Stomach (tissue), 9 donors: ENCODE data around the gene TMEM200B. TPM values are rescaled to one million over a fixed set of nuclear protein-coding genes. Genes with fewer than 3 reads are reported as not detected.

Experiments
- DNase-seq, 2 donors: peaks; one replicate each; pipeline versions ENCODE4 v3.0.0 to v3.0.0-alpha.2; 2013 to 2019
- H3K27ac ChIP-seq, 5 donors: fragments of 200-600 bp in 4 of 5; sonication (generic) in 4 of 5; one replicate each; pipeline ENCODE4 v1.5.1; 2013 to 2019; ENCODE audit warnings: mild to moderate bottlenecking in 1 of 5, moderate library complexity in 1 of 5
- H3K27me3 ChIP-seq, 3 donors: fragments of 200-600 bp; sonication (generic); one replicate each; pipeline ENCODE4 v1.5.1; 2017 to 2019; ENCODE audit warnings: mixed run types in 1 of 3
- H3K36me3 ChIP-seq, 4 donors: fragments of 200-600 bp; sonication (generic); 1 replicate in 3 of 4; 2 replicates in 1 of 4; pipeline ENCODE4 v1.5.1; 2016 to 2019
- H3K4me1 ChIP-seq, 4 donors: fragments of 200-600 bp; sonication (generic); one replicate each; pipeline ENCODE4 v1.5.1; 2016 to 2019
- H3K4me3 ChIP-seq, 4 donors: fragments of 200-600 bp; sonication (generic) in 3 of 4; one replicate each; pipeline ENCODE4 v1.5.1; 2016 to 2019; ENCODE audit warnings: mild to moderate bottlenecking in 1 of 4
- H3K9me3 ChIP-seq, 4 donors: fragments of 200-600 bp; sonication (generic); one replicate each; pipeline ENCODE4 v1.5.1; 2016 to 2019
- EP300 ChIP-seq: sonication (generic); formaldehyde crosslinking; IDR thresholded peaks from one replicate; pipeline ENCODE4 v1.6.1; 2017; ENCODE audit warnings: antibody characterized with exemption
- POLR2A ChIP-seq, 4 donors: fragments of 450-650 bp; IDR thresholded peaks; one replicate each; pipeline ENCODE4 v1.6.1; 2016; ENCODE audit warnings: antibody characterized with exemption in 4 of 4, control low read depth in 2 of 4, mild to moderate bottlenecking in 1 of 4, moderate library complexity in 1 of 4
- POLR2AphosphoS5 ChIP-seq, 3 donors: sonication (generic); formaldehyde crosslinking; IDR thresholded peaks; one replicate each; pipeline ENCODE4 v1.6.1; 2016; ENCODE audit warnings: antibody characterized with exemption in 3 of 3
- WGBS, 5 donors: extraction: QIAGEN DNeasy Blood & Tissue Kit in 3 of 5; methylation state at CpG; one replicate each; pipeline versions ENCODE4 v1.1.5 to v1.1.7; 2013 to 2018; 5-methylcytosine and 5-hydroxymethylcytosine counted together
- intact Hi-C: fragments of 100-400 bp; cut with DNase I; formaldehyde crosslinking; loops from one replicate; pipeline ENCODE4 v1.15.1; 2023; ENCODE audit warnings: low total_unique reads
- polyA plus RNA-seq, 3 donors: library from polyadenylated mRNA; stranded (reverse); fragments of 200-250 nt; gene quantifications; one replicate each; pipeline ENCODE4 v1.2.3, GENCODE V29; 2013
- total RNA-seq, 5 donors: library from RNA; depleted of rRNA; stranded (reverse); fragments of >200 nt; gene quantifications; one replicate each; pipeline versions ENCODE4 v1.1.0 to v1.2.3, GENCODE V29; 2014 to 2016
- TF ChIP-seq, protein P1 (sequence below), 7 experiments: fragments of 450-650 bp in 4 of 7; fragments of 200-600 bp in 3 of 7; sonication (generic) in 3 of 7; IDR thresholded peaks; one replicate each; pipeline ENCODE4 v1.5.1; 2016 to 2019; ENCODE audit warnings: antibody characterized with exemption in 7 of 7, control low read depth in 2 of 7, mild to moderate bottlenecking in 1 of 7
- donor health status: healthy with polysubstance abuse.
- donor health status: Bipolar disorder and iron deficiency.
- donor health status: healthy.

TMEM200B gene
- total and polyA plus RNA-seq, 8 donors: 0.45 to 8.3 (median 2.8) TPM; not detected in 3

DNA sequence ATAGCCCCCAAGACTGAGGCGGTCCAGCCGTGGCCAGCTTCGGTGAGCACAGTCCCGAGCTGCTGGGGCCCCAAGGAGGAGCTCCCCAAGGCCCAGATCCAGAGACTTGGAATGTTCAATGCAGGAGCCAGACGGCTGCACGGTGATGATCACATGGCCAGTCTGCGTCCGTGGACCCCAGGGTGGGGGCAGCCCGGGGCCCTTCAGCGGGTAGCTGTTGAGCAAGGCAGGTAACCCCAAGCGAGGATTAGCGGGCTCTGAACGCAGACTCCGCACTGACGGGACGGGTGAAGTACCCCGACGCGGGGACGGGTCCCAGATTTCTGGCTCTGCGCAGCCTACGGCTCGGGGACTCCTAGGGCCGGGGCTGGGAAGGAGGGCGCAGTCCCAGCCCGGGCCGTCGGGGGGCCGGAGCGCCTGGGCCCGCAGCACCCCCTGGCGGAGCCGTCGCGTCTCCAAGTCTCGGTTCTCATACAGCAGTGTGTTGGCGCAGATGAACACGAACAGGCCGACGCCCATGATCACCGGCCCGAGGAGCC lies 2.7 kb downstream of the TMEM200B start:
- peaks cover 36 to 68% (median 47%) of the 10 kb centered on the region in 4 donors for H3K4me1 ChIP-seq

DNA sequence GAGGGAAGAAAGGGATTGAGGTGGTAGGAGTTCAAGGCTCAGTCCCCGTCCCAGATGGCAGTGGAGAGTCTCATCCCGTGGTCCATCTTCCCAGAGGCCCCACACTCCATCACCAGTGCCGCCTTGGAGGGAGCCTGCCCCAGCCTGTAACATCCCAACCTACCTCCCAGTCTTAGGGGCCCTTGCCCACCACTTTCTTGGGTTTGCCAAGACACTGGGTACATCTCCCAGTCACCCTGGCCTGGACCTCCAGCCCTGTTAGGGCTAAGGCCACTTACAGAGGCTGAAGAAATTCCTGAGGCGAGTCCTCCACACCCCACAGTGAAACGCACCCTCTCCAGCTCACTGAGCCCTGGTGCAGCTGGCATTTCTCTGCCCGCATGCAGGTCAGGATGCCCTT lies 3.3 kb downstream of the TMEM200B start:
- peaks cover 0 to 35% (median 31%) of the 10 kb centered on the region in 4 donors for H3K36me3 ChIP-seq
- peaks cover 36 to 64% (median 47%) of the 10 kb centered on the region in 4 donors for H3K4me1 ChIP-seq
- no peaks in the 10 kb centered on the region for H3K9me3 ChIP-seq
- DNase-seq: no peak
- no peak overlapping the region for H3K4me3 ChIP-seq
- peak overlapping the region in 3 of 5 donors; percentile 88 to 93 (median 91) for H3K27ac ChIP-seq
- peaks cover 0 to 49% (median 48%) of the 10 kb centered on the region in 3 donors for H3K27me3 ChIP-seq
- intact Hi-C loops: loop anchor here (10.0 kb wide), 1 partner anchor 64 kb away; the partner anchor contains the start of gene SRSF4
- WGBS, 5 donors: 80 to 93% (median 89%) methylated on average over 6 of the region's 6 CpGs
- TF ChIP-seq, protein P1, sequence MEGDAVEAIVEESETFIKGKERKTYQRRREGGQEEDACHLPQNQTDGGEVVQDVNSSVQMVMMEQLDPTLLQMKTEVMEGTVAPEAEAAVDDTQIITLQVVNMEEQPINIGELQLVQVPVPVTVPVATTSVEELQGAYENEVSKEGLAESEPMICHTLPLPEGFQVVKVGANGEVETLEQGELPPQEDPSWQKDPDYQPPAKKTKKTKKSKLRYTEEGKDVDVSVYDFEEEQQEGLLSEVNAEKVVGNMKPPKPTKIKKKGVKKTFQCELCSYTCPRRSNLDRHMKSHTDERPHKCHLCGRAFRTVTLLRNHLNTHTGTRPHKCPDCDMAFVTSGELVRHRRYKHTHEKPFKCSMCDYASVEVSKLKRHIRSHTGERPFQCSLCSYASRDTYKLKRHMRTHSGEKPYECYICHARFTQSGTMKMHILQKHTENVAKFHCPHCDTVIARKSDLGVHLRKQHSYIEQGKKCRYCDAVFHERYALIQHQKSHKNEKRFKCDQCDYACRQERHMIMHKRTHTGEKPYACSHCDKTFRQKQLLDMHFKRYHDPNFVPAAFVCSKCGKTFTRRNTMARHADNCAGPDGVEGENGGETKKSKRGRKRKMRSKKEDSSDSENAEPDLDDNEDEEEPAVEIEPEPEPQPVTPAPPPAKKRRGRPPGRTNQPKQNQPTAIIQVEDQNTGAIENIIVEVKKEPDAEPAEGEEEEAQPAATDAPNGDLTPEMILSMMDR (IDR thresholded peaks at IDR 0.05): no peak
- TF ChIP-seq POLR2AphosphoS5 (IDR thresholded peaks at IDR 0.05): no peak
- no peak for TF ChIP-seq EP300
- no peak for TF ChIP-seq POLR2A (IDR thresholded peaks at IDR 0.05)

More for the DNA sequence above, 2.7 kb downstream of the TMEM200B start:
- intact Hi-C loops: loop anchor here (10.0 kb wide), 1 partner anchor 64 kb away; the partner anchor contains the start of gene SRSF4
- Histone ChIP-seq H3K27me3 (peaks cover 0 to 53% (median 51%) of the 10 kb centered on the region in 3 donors), H3K36me3 (peaks cover 0 to 29% (median 25%) of the 10 kb centered on the region in 4 donors), H3K9me3 (no peaks in the 10 kb centered on the region), H3K4me3 (peak overlapping the region; percentile 63 to 74 (median 68)), H3K27ac (peak overlapping the region in 4 of 5 donors; percentile 28 to 93 (median 90))
- WGBS, 5 donors: 33 to 62% (median 34%) methylated on average over 14 to 42 of the region's 42 CpGs
- TF ChIP-seq, protein P1 (IDR thresholded peaks at IDR 0.05): peak in 5 of 7 experiments; percentile 18 to 53 (median 29)
- TF ChIP-seq POLR2AphosphoS5 (IDR thresholded peaks at IDR 0.05) (no peak), POLR2A (IDR thresholded peaks at IDR 0.05) (no peak), EP300 (no peak)
- DNase-seq: peak; percentile 43 to 85

DNA sequence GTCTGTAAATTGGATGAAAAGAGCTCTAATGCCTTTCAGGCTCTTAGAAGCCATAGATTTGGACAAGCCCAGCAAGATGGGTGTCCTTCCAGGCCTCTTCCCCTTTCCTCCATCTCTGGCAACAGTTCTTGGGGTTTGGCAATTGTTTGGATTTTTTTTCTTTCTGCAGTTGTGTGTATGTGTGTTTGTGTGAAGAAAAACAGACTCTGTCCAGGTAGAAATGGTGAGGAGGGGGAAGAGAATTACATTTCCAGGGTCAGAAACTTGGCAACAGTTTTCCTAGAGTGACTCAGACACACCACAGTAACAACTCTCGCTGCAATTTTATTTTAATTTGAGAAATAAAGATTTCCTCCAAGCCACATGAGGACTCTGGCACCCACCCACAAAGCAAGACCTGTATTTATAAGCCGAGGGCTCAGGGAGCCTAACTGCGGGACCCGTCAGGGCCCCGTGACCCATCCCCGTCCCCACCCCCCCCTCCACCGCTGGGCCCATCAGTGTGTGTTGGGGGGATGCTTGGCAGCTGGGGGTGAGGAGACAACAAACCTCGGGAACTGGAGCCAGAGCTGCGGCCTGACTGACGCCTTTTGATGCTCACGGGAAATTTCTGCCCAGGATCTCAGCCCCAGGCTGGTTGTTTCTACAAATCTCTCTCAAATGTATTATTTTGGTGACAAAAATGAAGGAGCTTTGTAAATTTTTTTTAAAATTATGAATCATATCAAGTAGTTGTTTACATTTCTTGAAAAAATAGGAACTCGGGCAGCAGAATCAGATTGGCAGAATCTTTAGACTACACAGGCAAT lies 4.4 kb downstream of the TMEM200B start:
- H3K36me3 ChIP-seq: peaks cover 0 to 44% (median 36%) of the 10 kb centered on the region in 4 donors
- no peak for DNase-seq
- TF ChIP-seq EP300 (no peak), POLR2A (IDR thresholded peaks at IDR 0.05) (no peak), POLR2AphosphoS5 (IDR thresholded peaks at IDR 0.05) (no peak)
- TF ChIP-seq, protein P1 (IDR thresholded peaks at IDR 0.05): no peak
- H3K4me1 ChIP-seq: peaks cover 32 to 53% (median 37%) of the 10 kb centered on the region in 4 donors
- peak overlapping the region in 3 of 5 donors; percentile 29 to 93 (median 36) for H3K27ac ChIP-seq
- H3K27me3 ChIP-seq: peaks cover 0 to 39% (median 38%) of the 10 kb centered on the region in 3 donors
- intact Hi-C loops: no loop called here
- no peaks in the 10 kb centered on the region for H3K9me3 ChIP-seq
- no peak overlapping the region for H3K4me3 ChIP-seq
- 70 to 76% (median 73%) methylated on average over 12 of the region's 12 CpGs for WGBS, 5 donors

DNA sequence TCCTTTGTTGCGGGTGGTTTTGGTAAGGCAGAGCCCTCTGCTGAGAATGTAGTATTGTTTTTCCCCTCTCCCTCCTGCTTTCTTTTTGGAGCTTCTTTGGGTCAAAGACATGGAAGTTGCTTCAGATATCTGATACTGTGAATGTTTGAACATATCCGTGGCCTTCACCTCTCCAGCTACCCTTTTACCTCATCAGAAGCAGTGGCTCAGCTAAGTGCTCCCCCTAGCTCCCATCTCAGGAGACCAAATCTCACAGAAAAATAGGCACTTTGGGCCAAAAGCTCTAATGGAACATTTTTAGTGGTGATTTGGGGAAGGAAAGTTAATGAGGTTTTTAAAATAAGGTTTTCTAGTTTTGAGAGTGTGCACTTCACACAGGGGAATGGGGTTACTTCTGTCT lies 6.3 kb downstream of the TMEM200B start:
- TF ChIP-seq POLR2AphosphoS5 (IDR thresholded peaks at IDR 0.05) (no peak), EP300 (no peak), POLR2A (IDR thresholded peaks at IDR 0.05) (no peak)
- TF ChIP-seq, protein P1 (IDR thresholded peaks at IDR 0.05): no peak
- Histone ChIP-seq H3K4me1 (peaks cover 12 to 34% (median 18%) of the 10 kb centered on the region in 4 donors), H3K27ac (no peak overlapping the region), H3K27me3 (peaks cover 0 to 19% (median 19%) of the 10 kb centered on the region in 3 donors), H3K4me3 (no peak overlapping the region), H3K9me3 (no peaks in the 10 kb centered on the region), H3K36me3 (peaks cover 0 to 63% (median 52%) of the 10 kb centered on the region in 4 donors)
- no peak for DNase-seq
- intact Hi-C loops: no loop called here
- WGBS, 5 donors: 78 to 89% (median 78%) methylated on average over 2 of the region's 2 CpGs
